ENCODE measurements around the gene CDC20. TPM values are rescaled to one million over a fixed set of nuclear protein-coding genes. Genes with fewer than 3 reads are reported as not detected.

CDC20 gene
- total and polyA plus RNA-seq, 2 donors (not counting 1 experiment from before 2014, with no cell fraction given) = 1.1 to 1.5 TPM

DNA sequence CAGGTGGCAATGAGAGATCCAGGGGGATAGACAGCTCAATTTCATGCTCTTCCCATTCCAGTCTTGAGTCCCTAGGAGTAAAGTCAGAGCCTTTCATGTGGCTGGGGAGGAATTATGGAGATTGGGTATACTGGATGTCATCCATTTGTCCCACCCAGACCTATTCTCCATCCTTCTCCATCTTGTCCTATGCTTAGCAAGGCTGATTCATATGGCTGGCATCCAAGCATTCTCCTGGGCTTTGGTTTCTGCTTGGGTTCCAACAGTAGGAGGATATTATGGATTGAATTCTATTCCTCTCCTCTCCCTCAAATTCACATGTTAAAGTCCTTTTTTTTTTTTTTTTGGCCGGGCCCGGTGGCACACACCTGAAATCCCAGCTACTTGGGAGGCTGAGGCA is 3.8 kb upstream of the CDC20 start:
- no CpG with 5 or more reads among the region's 2 CpGs for WGBS (ENCODE audit: insufficient coverage)
- DNase-seq (no peak), ATAC-seq (ENCODE audit: low read depth) (no peak)
- Histone ChIP-seq H3K9me3 (ENCODE audit: control extremely low read depth in 1 of 3, control insufficient read depth in 2 of 3, insufficient read depth in 1 of 3, low read length in 2 of 3) (no peaks in the 10 kb centered on the region), H3K79me2 (ENCODE audit: control insufficient read depth, insufficient read depth, low read length) (peaks cover 5% of the 10 kb centered on the region), H3K27ac (ENCODE audit: low read length in 2 of 2) (no peak overlapping the region), H4K20me1 (ENCODE audit: control insufficient read depth, insufficient read depth, low read length, poor library complexity, severe bottlenecking) (no peaks in the 10 kb centered on the region), H3K4me3 (ENCODE audit: control extremely low read depth in 1 of 5, extremely low read depth in 1 of 5, insufficient read depth in 1 of 5, low read depth in 2 of 5, low read length in 4 of 5) (no peak overlapping the region), H3K4me1 (ENCODE audit: control insufficient read depth in 2 of 2, insufficient read depth in 2 of 2, low read length in 2 of 2) (peaks cover 9 to 15% of the 10 kb centered on the region in 2 donors), H3K36me3 (replicated peaks in 1 of 2; ENCODE audit: control extremely low read depth in 1 of 2, control insufficient read depth in 1 of 2, extremely low read depth in 1 of 2, insufficient read depth in 2 of 2, low read length in 1 of 2) (no peaks in the 10 kb centered on the region), H3K9ac (ENCODE audit: low read length) (no peak overlapping the region), H3K27me3 (replicated peaks in 1 of 4; ENCODE audit: control extremely low read depth in 1 of 4, control insufficient read depth in 3 of 4, insufficient read depth in 4 of 4, low read length in 3 of 4) (no peaks in the 10 kb centered on the region), H2AFZ (ENCODE audit: insufficient read depth, low read depth, low read length, poor library complexity, severe bottlenecking) (no peak overlapping the region), H3K4me2 (replicated peaks; ENCODE audit: low read depth, low read length, poor library complexity, severe bottlenecking) (no peak overlapping the region)
- Mint-ChIP-seq H3K27ac (no peak overlapping the region), H3K27me3 (no peaks in the 10 kb centered on the region), H3K4me1 (peaks cover 18% of the 10 kb centered on the region), H3K4me3 (no peak overlapping the region), H3K9me3 (ENCODE audit: insufficient read depth) (no peaks in the 10 kb centered on the region)
- POLR2A ChIA-PET = interaction anchor here (1.0 kb wide), 1 partner anchor 115 kb away, joined by 3 read pairs; no protein-coding TSS in a partner anchor
- CTCF ChIA-PET = interaction anchor here (0.7 to 1.4 kb wide), 4 partner anchors 13 to 870 kb away, joined by 3 to 4 read pairs (median 3); no protein-coding TSS in a partner anchor
- TF ChIP-seq CTCF (IDR thresholded peaks at IDR 0.05) = no peak
- no peak for TF ChIP-seq EZH2 (IDR thresholded peaks at IDR 0.05; ENCODE audit: borderline replicate concordance, insufficient read depth, low read depth, low read length, poor library complexity, severe bottlenecking)
- intact Hi-C loops (cut with micrococcal nuclease) = loop anchor here (5.0 kb wide), 2 partner anchors 508 to 698 kb away; partner anchors contain the start of genes PPIH and ZNF691

DNA sequence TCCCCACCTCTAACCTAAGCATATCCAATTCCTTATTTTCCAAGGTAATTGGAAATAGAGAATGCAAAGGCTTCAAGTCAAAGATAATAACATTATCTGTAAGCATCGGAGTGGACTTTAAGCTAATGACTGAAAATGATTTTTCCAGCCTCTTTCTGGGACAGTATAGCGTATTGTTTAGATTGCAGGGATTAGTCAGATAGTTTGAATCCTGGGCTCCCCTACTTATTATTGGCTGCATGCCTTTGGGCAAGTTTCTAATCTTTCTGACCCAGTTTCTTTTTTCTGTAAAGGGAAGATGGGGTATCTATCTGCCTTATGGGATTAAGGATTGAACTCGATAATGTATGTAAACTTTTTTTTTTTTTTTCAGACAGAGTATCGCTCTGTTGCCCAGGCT is 1.5 kb upstream of the CDC20 start:
- no peaks in the 10 kb centered on the region for H3K27me3 Mint-ChIP-seq
- peaks cover 18% of the 10 kb centered on the region for H3K4me1 Mint-ChIP-seq
- peaks cover 9 to 15% of the 10 kb centered on the region in 2 donors for H3K4me1 ChIP-seq (ENCODE audit: control insufficient read depth in 2 of 2, insufficient read depth in 2 of 2, low read length in 2 of 2)
- peaks cover 0 to 8% of the 10 kb centered on the region in 2 experiments for H3K36me3 ChIP-seq (replicated peaks in 1 of 2; ENCODE audit: control extremely low read depth in 1 of 2, control insufficient read depth in 1 of 2, extremely low read depth in 1 of 2, insufficient read depth in 2 of 2, low read length in 1 of 2)
- no peak for ATAC-seq (ENCODE audit: low read depth)
- no peak overlapping the region for H3K27ac ChIP-seq (ENCODE audit: low read length in 2 of 2)
- no peak overlapping the region for H3K9ac ChIP-seq (ENCODE audit: low read length)
- H3K4me3 Mint-ChIP-seq = peak overlapping the region; percentile 10
- ChIA-PET CTCF (interaction anchor here (1.4 to 2.5 kb wide), 2 partner anchors 11 to 57 kb away, joined by 6 to 12 read pairs; partner anchors contain the start of gene ELOVL1), POLR2A (interaction anchor here (0.8 to 3.5 kb wide), 2 partner anchors 10 to 185 kb away, joined by 5 to 34 read pairs; partner anchors contain the start of genes CFAP57, EBNA1BP2 and ELOVL1)
- H3K9me3 ChIP-seq (ENCODE audit: control extremely low read depth in 1 of 3, control insufficient read depth in 2 of 3, insufficient read depth in 1 of 3, low read length in 2 of 3) = no peaks in the 10 kb centered on the region
- TF ChIP-seq CTCF (IDR thresholded peaks at IDR 0.05) (no peak), EZH2 (IDR thresholded peaks at IDR 0.05; ENCODE audit: borderline replicate concordance, insufficient read depth, low read depth, low read length, poor library complexity, severe bottlenecking) (no peak)
- no peaks in the 10 kb centered on the region for H3K27me3 ChIP-seq (replicated peaks in 1 of 4; ENCODE audit: control extremely low read depth in 1 of 4, control insufficient read depth in 3 of 4, insufficient read depth in 4 of 4, low read length in 3 of 4)
- H3K27ac Mint-ChIP-seq = no peak overlapping the region
- 100% methylated on average over 2 of the region's 4 CpGs for WGBS (ENCODE audit: insufficient coverage)
- H4K20me1 ChIP-seq (ENCODE audit: control insufficient read depth, insufficient read depth, low read length, poor library complexity, severe bottlenecking) = no peaks in the 10 kb centered on the region
- no peaks in the 10 kb centered on the region for H3K9me3 Mint-ChIP-seq (ENCODE audit: insufficient read depth)
- no peak overlapping the region for H3K4me3 ChIP-seq (ENCODE audit: control extremely low read depth in 1 of 5, extremely low read depth in 1 of 5, insufficient read depth in 1 of 5, low read depth in 2 of 5, low read length in 4 of 5)
- H2AFZ ChIP-seq (ENCODE audit: insufficient read depth, low read depth, low read length, poor library complexity, severe bottlenecking) = no peak overlapping the region
- intact Hi-C loops (cut with micrococcal nuclease) = loop anchor here (5.0 kb wide), 2 partner anchors 510 to 700 kb away; partner anchors contain the start of genes PPIH and ZNF691
- H3K4me2 ChIP-seq (replicated peaks; ENCODE audit: low read depth, low read length, poor library complexity, severe bottlenecking) = no peak overlapping the region
- no peak for DNase-seq
- H3K79me2 ChIP-seq (ENCODE audit: control insufficient read depth, insufficient read depth, low read length) = peaks cover 5% of the 10 kb centered on the region
